HEK293 (cell line): ENCODE measurements around the gene B4GALT2.

Source experiments
- CTCF ChIA-PET: fragments of 350-600 bp; formaldehyde crosslinking; extraction: SDS; loops from one replicate; lab custom pipeline; 2021; ENCODE audit warnings: antibody characterized with exemption; lab: Yijun Ruan, JAX
- POLR2A ChIA-PET: fragments of 300-600 bp; formaldehyde crosslinking; extraction: SDS; loops from one replicate; lab custom pipeline; 2020; ENCODE audit warnings: antibody characterized with exemption, inconsistent platforms; lab: Yijun Ruan, JAX
- H3K27ac ChIP-seq: fragments of 200-500 bp; sonication (Bioruptor generic); 2 replicates; pipeline ENCODE4 v1.5.1; 2014; ENCODE audit warnings: low read depth, low read length, control low read depth, inconsistent platforms; ENCODE audit errors: extremely low read depth
- H3K36me3 ChIP-seq, 2 experiments: fragments of 200-500 bp in 1 of 2; sonication (Bioruptor generic) in 1 of 2; 1 replicate in 1 of 2; 2 replicates in 1 of 2; pipeline ENCODE4 v1.5.1; 2014 to 2017; ENCODE audit warnings: inconsistent platforms in 2 of 2, low read length in 2 of 2; ENCODE audit not compliant: control insufficient read depth in 2 of 2, insufficient read depth in 1 of 2
- H3K4me1 ChIP-seq: fragments of 200-500 bp; sonication (Bioruptor generic); 2 replicates; pipeline ENCODE4 v1.5.1; 2014; ENCODE audit warnings: mild to moderate bottlenecking, low read length, inconsistent platforms; ENCODE audit not compliant: control insufficient read depth, insufficient read depth
- H3K4me3 ChIP-seq: 2 replicates; pipeline ENCODE4 v1.5.1; 2011; ENCODE audit warnings: low read depth, mild to moderate bottlenecking, control low read depth, low read length, moderate library complexity
- H3K9me3 ChIP-seq: fragments of 200-500 bp; sonication (Bioruptor generic); 2 replicates; pipeline ENCODE4 v1.5.1; 2014; ENCODE audit warnings: low read depth, low read length, inconsistent platforms; ENCODE audit not compliant: control insufficient read depth, insufficient read depth
- EGR2 ChIP-seq: fragments of 450-650 bp; formaldehyde crosslinking; IDR thresholded peaks from 2 replicates; pipeline ENCODE4 v1.5.1; 2016; ENCODE audit warnings: low read depth, missing biosample characterization, missing genetic modification characterization
- GFI1B ChIP-seq: fragments of 450-650 bp; formaldehyde crosslinking; IDR thresholded peaks from 2 replicates; pipeline ENCODE4 v1.5.1; 2016; ENCODE audit warnings: missing biosample characterization, missing genetic modification characterization
- KLF8 ChIP-seq: fragments of 450-650 bp; formaldehyde crosslinking; IDR thresholded peaks from 2 replicates; pipeline ENCODE4 v1.5.1; 2016; ENCODE audit warnings: missing biosample characterization, missing genetic modification characterization
- SALL2 ChIP-seq: fragments of 450-650 bp; formaldehyde crosslinking; IDR thresholded peaks from 2 replicates; pipeline ENCODE4 v1.5.0; 2017; ENCODE audit warnings: missing biosample characterization, mild to moderate bottlenecking, missing genetic modification characterization, borderline replicate concordance
- SETDB1 ChIP-seq: IDR thresholded peaks from one replicate; pipeline ENCODE4 v1.6.1; 2017; ENCODE audit warnings: mild to moderate bottlenecking, low read length, moderate library complexity, mixed read lengths; ENCODE audit not compliant: insufficient read length
- TCF7L2 ChIP-seq: IDR thresholded peaks from 2 replicates; pipeline ENCODE4 v1.6.1; 2011; ENCODE audit warnings: low read depth, mild to moderate bottlenecking, inconsistent platforms, low read length, moderate library complexity, borderline replicate concordance
- ZBTB6 ChIP-seq: fragments of 450-650 bp; formaldehyde crosslinking; IDR thresholded peaks from 2 replicates; pipeline ENCODE4 v1.5.1; 2017; ENCODE audit warnings: missing biosample characterization, missing genetic modification characterization
- ZFP41 ChIP-seq: fragments of 450-650 bp; formaldehyde crosslinking; IDR thresholded peaks from 2 replicates; pipeline ENCODE4 v1.5.1; 2016; ENCODE audit warnings: missing biosample characterization, missing genetic modification characterization, borderline replicate concordance
- ZFP69B ChIP-seq: fragments of 450-650 bp; formaldehyde crosslinking; IDR thresholded peaks from 2 replicates; pipeline ENCODE4 v1.5.1; 2016; ENCODE audit warnings: missing biosample characterization, missing genetic modification characterization
- ZNF169 ChIP-seq: fragments of 450-650 bp; formaldehyde crosslinking; IDR thresholded peaks from 2 replicates; pipeline ENCODE4 v1.5.1; 2016; ENCODE audit warnings: missing biosample characterization, missing genetic modification characterization
- ZNF2 ChIP-seq: fragments of 450-650 bp; formaldehyde crosslinking; IDR thresholded peaks from 2 replicates; pipeline ENCODE4 v1.5.1; 2016; ENCODE audit warnings: missing biosample characterization, missing genetic modification characterization
- ZNF202 ChIP-seq: fragments of 450-650 bp; formaldehyde crosslinking; IDR thresholded peaks from 2 replicates; pipeline ENCODE4 v1.5.1; 2016; ENCODE audit warnings: missing biosample characterization, missing genetic modification characterization, borderline replicate concordance
- ZNF23 ChIP-seq: fragments of 450-650 bp; formaldehyde crosslinking; IDR thresholded peaks from 2 replicates; pipeline ENCODE4 v1.5.1; 2016; ENCODE audit warnings: missing biosample characterization, missing genetic modification characterization, borderline replicate concordance
- ZNF266 ChIP-seq: fragments of 450-650 bp; formaldehyde crosslinking; IDR thresholded peaks from 2 replicates; pipeline ENCODE4 v1.5.1; 2016; ENCODE audit warnings: missing biosample characterization, missing genetic modification characterization, low read depth
- ZNF362 ChIP-seq: fragments of 450-650 bp; formaldehyde crosslinking; IDR thresholded peaks from 2 replicates; pipeline ENCODE4 v1.5.1; 2016; ENCODE audit warnings: missing biosample characterization, missing genetic modification characterization
- ZNF561 ChIP-seq: fragments of 450-650 bp; IDR thresholded peaks from 2 replicates; pipeline ENCODE4 v1.5.1; 2018; ENCODE audit warnings: missing biosample characterization, missing genetic modification characterization, borderline replicate concordance
- ZNF585B ChIP-seq: fragments of 450-650 bp; formaldehyde crosslinking; IDR thresholded peaks from 2 replicates; pipeline ENCODE4 v1.5.1; 2016; ENCODE audit warnings: missing biosample characterization, missing genetic modification characterization
- ZNF624 ChIP-seq: fragments of 450-650 bp; formaldehyde crosslinking; IDR thresholded peaks from 2 replicates; pipeline ENCODE4 v1.5.1; 2017; ENCODE audit warnings: missing biosample characterization, missing genetic modification characterization
- ZNF629 ChIP-seq: fragments of 450-650 bp; formaldehyde crosslinking; IDR thresholded peaks from 2 replicates; pipeline ENCODE4 v1.5.1; 2017; ENCODE audit warnings: missing biosample characterization, missing genetic modification characterization
- ZNF670 ChIP-seq: fragments of 450-650 bp; formaldehyde crosslinking; IDR thresholded peaks from 2 replicates; pipeline ENCODE4 v1.5.1; 2016; ENCODE audit warnings: missing biosample characterization, missing genetic modification characterization, low read depth
- ZNF776 ChIP-seq: fragments of 450-650 bp; formaldehyde crosslinking; IDR thresholded peaks from 2 replicates; pipeline ENCODE4 v1.5.0; 2017; ENCODE audit warnings: missing biosample characterization, missing genetic modification characterization, borderline replicate concordance
- ZNF785 ChIP-seq: fragments of 450-650 bp; formaldehyde crosslinking; IDR thresholded peaks from 2 replicates; pipeline ENCODE4 v1.5.1; 2016; ENCODE audit warnings: missing biosample characterization, missing genetic modification characterization
- ZNF792 ChIP-seq: fragments of 450-650 bp; formaldehyde crosslinking; IDR thresholded peaks from 2 replicates; pipeline ENCODE4 v1.5.1; 2016; ENCODE audit warnings: missing biosample characterization, missing genetic modification characterization
- ZNF830 ChIP-seq: fragments of 450-650 bp; IDR thresholded peaks from 2 replicates; pipeline ENCODE4 v1.5.0; 2018; ENCODE audit warnings: missing biosample characterization, missing genetic modification characterization, low read depth, mild to moderate bottlenecking, moderate library complexity
- ZSCAN16 ChIP-seq: fragments of 450-650 bp; formaldehyde crosslinking; IDR thresholded peaks from 2 replicates; pipeline ENCODE4 v1.5.1; 2016; ENCODE audit warnings: missing biosample characterization, missing genetic modification characterization

The B4GALT2 gene

DNA sequence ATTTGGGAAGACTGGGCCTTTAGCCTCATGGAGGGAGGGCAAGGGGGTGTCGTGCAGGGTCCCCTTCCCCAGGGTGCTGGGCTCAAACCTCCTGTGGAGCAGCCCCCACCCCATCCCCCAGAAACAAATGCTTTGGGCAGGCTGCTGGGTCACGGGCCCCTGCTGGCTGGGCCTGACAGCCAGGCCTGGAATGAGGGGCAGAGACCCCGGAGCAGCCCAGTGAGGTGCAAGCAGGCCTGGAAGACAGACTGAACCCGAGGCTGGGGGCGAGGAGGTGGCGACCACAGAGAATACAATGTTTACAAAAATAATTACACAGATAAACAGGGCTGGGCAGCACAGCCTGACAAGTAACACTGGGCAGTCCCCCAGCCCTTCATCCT lies 17.7 kb downstream of the B4GALT2 start:
- H3K9me3 ChIP-seq, result no peaks in the 10 kb centered on the region
- no peaks in the 10 kb centered on the region for H3K4me1 ChIP-seq
- H3K36me3 ChIP-seq, result no peaks in the 10 kb centered on the region
- H3K4me3 ChIP-seq, result no peak overlapping the region
- H3K27ac ChIP-seq, result no peak overlapping the region
- no peak for TF ChIP-seq KLF8 (tag by site-specific recombination)
- TF ChIP-seq ZNF670, result no peak
- TF ChIP-seq ZFP69B (tag by site-specific recombination), result no peak
- no peak for TF ChIP-seq ZNF785 (tag by site-specific recombination)
- TF ChIP-seq ZBTB6 (tag by site-specific recombination), result no peak
- TF ChIP-seq ZNF629 (tag by site-specific recombination), result no peak
- TF ChIP-seq ZNF776, result no peak
- no peak for TF ChIP-seq GFI1B
- no peak for TF ChIP-seq ZFP41
- TF ChIP-seq ZNF624 (tag by site-specific recombination), result no peak
- TF ChIP-seq TCF7L2, result no peak
- ChIA-PET POLR2A (no interaction called here), CTCF (interaction anchor here (6.5 kb wide), 1 partner anchor 51 kb away, joined by 53 read pairs; no protein-coding TSS in a partner anchor)

- H3K27ac ChIP-seq, result no peak overlapping the region
- POLR2A ChIA-PET, result no interaction called here
Observed at GRCh38 chr1:43997295-43997999, 18.4 kb downstream of the B4GALT2 start.

DNA sequence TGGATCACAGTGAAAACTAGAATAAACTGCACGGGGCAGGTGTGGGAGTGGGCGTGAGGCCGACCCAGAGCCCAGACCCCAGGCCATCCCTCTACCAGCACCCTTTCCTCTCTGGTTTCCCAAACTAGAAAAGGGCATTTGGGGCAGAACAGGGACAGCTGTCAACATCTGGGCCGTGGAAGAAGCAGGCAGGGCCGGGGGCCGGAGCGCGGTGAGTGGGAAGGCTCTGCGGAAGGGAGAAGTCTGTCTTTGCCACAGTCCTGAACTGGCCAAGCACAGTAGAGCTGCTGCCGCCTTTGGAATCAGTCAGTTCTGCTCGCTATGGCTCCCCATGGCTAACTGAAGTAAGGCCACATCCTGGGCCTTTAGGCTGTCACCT lies 19.0 kb downstream of the B4GALT2 start:
- Histone ChIP-seq H3K4me1 (no peaks in the 10 kb centered on the region), H3K27ac (no peak overlapping the region), H3K36me3 (no peaks in the 10 kb centered on the region), H3K9me3 (no peaks in the 10 kb centered on the region), H3K4me3 (no peak overlapping the region)
- ChIA-PET POLR2A (no interaction called here), CTCF (interaction anchor here (1.4 to 6.5 kb wide), 2 partner anchors 50 to 234 kb away, joined by 5 to 53 read pairs; no protein-coding TSS in a partner anchor)
- TF ChIP-seq ZNF585B (tag by site-specific recombination), result no peak
- TF ChIP-seq SETDB1, result no peak
- no peak for TF ChIP-seq ZNF561 (tag by site-specific recombination)
- no peak for TF ChIP-seq ZNF830

More at GRCh38 chr1:43997295-43997999, 18.4 kb downstream of the B4GALT2 start:
- H3K36me3 ChIP-seq, result no peaks in the 10 kb centered on the region
- no peak overlapping the region for H3K4me3 ChIP-seq
- no peaks in the 10 kb centered on the region for H3K9me3 ChIP-seq
- 0 out of 2 replicates have a peak, but pooled peaks have one; percentile 25 for TF ChIP-seq EGR2
- no peak for TF ChIP-seq ZNF2 (tag by site-specific recombination)
- no peaks in the 10 kb centered on the region for H3K4me1 ChIP-seq
- CTCF ChIA-PET, result interaction anchor here (6.5 kb wide), 1 partner anchor 50 kb away, joined by 53 read pairs; no protein-coding TSS in a partner anchor

DNA sequence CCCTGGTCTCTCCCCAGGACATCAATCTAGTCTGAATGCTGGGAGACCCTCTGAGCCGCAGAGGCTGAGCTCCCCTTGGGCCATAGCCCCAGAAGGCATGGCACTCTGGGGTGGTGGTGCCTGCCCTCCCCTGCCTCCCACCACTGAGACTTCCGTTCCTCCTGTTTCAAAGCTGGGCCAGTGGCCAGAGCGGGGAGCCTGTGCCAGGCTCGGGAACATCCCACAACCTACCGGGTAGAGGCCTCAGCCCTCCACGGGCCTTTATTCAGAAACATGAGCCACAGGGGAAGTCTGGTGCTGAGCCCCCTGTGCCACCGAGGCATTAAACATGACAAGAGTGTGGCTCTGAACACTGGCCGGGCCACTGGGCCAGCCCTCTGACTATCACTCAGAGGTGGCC lies 20.4 kb downstream of the B4GALT2 start:
- no peaks in the 10 kb centered on the region for H3K4me1 ChIP-seq

More for the DNA sequence above, 20.4 kb downstream of the B4GALT2 start:
- H3K4me3 ChIP-seq, result no peak overlapping the region
- no peak overlapping the region for H3K27ac ChIP-seq
- no peaks in the 10 kb centered on the region for H3K36me3 ChIP-seq
- H3K9me3 ChIP-seq, result no peaks in the 10 kb centered on the region
- ChIA-PET CTCF (interaction anchor here (0.6 to 1.5 kb wide), 3 partner anchors 49 to 756 kb away, joined by 3 to 8 read pairs (median 5); no protein-coding TSS in a partner anchor), POLR2A (no interaction called here)
- no peak for TF ChIP-seq ZNF362 (tag by site-specific recombination)
- no peak for TF ChIP-seq SALL2 (tag by site-specific recombination)
- no peak for TF ChIP-seq ZNF585B (tag by site-specific recombination)
- no peak for TF ChIP-seq ZSCAN16 (tag by site-specific recombination)
- TF ChIP-seq ZNF202 (tag by site-specific recombination), result no peak
- TF ChIP-seq ZNF23 (tag by site-specific recombination), result no peak
- no peak for TF ChIP-seq ZNF169 (tag by site-specific recombination)
- no peak for TF ChIP-seq ZNF776
- no peak for TF ChIP-seq ZNF792 (tag by site-specific recombination)
- no peak for TF ChIP-seq ZNF266 (tag by site-specific recombination)
